Mesothelial cell of epicardium (in vitro differentiated cells): ENCODE data around the gene MYH14. TPM values are rescaled to one million over a fixed set of nuclear protein-coding genes. Genes with fewer than 3 reads are reported as not detected.

Source experiments
- DNase-seq, 2 experiments: peaks; one replicate each; pipeline ENCODE4 v3.0.0; 2021; ENCODE audit warnings: low spot score in 2 of 2; ENCODE audit not compliant: unreplicated experiment in 2 of 2
- H3K27ac Mint-ChIP-seq: 2 replicates; pipeline ENCODE4 v1.8.0; 2021; ENCODE audit warnings: mixed read lengths
- H3K27me3 Mint-ChIP-seq: 2 replicates; pipeline ENCODE4 v1.8.0; 2021; ENCODE audit warnings: low read depth, mixed read lengths
- H3K36me3 Mint-ChIP-seq: 2 replicates; pipeline ENCODE4 v1.8.0; 2021; ENCODE audit warnings: mixed read lengths
- H3K4me1 Mint-ChIP-seq: 2 replicates; pipeline ENCODE4 v1.8.0; 2021; ENCODE audit warnings: mixed read lengths
- H3K4me3 Mint-ChIP-seq: 2 replicates; pipeline ENCODE4 v1.8.0; 2021; ENCODE audit warnings: mild to moderate bottlenecking, moderate library complexity, mixed read lengths
- H3K9me3 Mint-ChIP-seq: 2 replicates; pipeline ENCODE4 v1.8.0; 2021; ENCODE audit warnings: mixed read lengths
- CTCF ChIP-seq: fragments of 200-600 bp; sonication (generic); IDR thresholded peaks from one replicate; pipeline ENCODE4 v1.5.0; 2021; ENCODE audit warnings: antibody characterized with exemption; ENCODE audit not compliant: unreplicated experiment
- total RNA-seq: library from RNA; stranded (reverse); gene quantifications from 3 replicates; pipeline ENCODE4 v1.2.1, GENCODE V29; 2021

Gene MYH14
- total RNA-seq, 1 donor from 2014 or later: 52.3 TPM

DNA sequence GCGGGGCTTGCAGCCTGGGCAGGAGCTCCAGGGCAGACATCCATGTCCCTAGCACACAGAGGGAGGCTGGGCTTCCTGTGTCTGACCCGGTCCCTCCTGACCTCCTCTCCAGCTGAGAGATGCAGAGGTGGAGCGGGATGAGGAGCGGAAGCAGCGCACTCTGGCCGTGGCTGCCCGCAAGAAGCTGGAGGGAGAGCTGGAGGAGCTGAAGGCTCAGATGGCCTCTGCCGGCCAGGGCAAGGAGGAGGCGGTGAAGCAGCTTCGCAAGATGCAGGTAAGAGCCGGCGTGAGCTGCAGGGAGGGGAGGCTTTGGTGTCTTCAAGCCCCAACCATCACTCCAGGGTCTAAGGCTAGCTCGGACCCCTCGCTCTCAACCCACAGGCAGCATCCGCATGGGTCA lies 87.4 kb downstream of the MYH14 start:
- H3K36me3 Mint-ChIP-seq: peaks cover 45% of the 10 kb centered on the region
- no peak for DNase-seq
- H3K4me3 Mint-ChIP-seq: no peak overlapping the region
- H3K27ac Mint-ChIP-seq: no peak overlapping the region
- no peaks in the 10 kb centered on the region for H3K4me1 Mint-ChIP-seq
- peaks cover 4% of the 10 kb centered on the region for H3K27me3 Mint-ChIP-seq
- H3K9me3 Mint-ChIP-seq: peaks cover 13% of the 10 kb centered on the region
- TF ChIP-seq CTCF: no peak

- H3K27ac Mint-ChIP-seq: no peak overlapping the region
- H3K9me3 Mint-ChIP-seq: peaks cover 7% of the 10 kb centered on the region
- TF ChIP-seq CTCF: no peak
- DNase-seq: no peak
- peaks cover 4% of the 10 kb centered on the region for H3K27me3 Mint-ChIP-seq
- no peaks in the 10 kb centered on the region for H3K4me1 Mint-ChIP-seq
- peaks cover 33% of the 10 kb centered on the region for H3K36me3 Mint-ChIP-seq
- no peak overlapping the region for H3K4me3 Mint-ChIP-seq
Measured at GRCh38 chr19:50292216-50292827, 88.9 kb downstream of the MYH14 start.

DNA sequence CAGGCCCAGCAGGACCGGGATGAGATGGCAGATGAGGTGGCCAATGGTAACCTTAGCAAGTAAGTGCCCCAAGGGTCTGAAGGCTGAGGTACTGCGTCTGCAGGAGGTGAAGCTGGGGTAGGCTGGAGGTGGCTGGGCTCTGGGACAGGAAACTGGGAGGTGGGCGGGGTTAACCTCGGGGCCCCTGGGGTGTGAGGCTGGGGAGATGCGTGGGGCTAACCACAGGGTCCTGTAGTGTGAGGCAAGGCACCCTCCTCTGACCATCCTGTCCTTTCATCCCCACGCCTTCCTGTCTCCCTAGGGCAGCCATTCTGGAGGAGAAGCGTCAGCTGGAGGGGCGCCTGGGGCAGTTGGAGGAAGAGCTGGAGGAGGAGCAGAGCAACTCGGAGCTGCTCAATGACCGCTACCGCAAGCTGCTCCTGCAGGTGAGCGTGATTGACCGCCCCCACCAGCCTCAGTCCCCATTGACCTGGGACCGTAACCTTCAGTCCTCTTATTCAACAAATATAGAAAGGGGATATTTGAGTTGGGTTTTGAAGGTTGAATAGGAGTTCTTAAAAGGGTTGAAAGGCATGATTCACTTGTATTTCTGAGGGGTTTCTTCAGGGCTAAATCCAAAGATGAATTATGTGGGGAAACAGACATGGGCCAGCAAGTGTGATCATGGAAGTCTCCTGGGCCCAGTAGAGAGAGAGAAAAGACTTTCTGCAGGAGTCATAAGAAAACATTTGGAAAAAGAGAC lies 90.0 kb downstream of the MYH14 start:
- H3K4me1 Mint-ChIP-seq: no peaks in the 10 kb centered on the region
- no peak for TF ChIP-seq CTCF
- DNase-seq: no peak
- peaks cover 22% of the 10 kb centered on the region for H3K36me3 Mint-ChIP-seq
- no peak overlapping the region for H3K27ac Mint-ChIP-seq
- no peak overlapping the region for H3K4me3 Mint-ChIP-seq
- H3K27me3 Mint-ChIP-seq: peaks cover 4% of the 10 kb centered on the region
- H3K9me3 Mint-ChIP-seq: no peaks in the 10 kb centered on the region

DNA sequence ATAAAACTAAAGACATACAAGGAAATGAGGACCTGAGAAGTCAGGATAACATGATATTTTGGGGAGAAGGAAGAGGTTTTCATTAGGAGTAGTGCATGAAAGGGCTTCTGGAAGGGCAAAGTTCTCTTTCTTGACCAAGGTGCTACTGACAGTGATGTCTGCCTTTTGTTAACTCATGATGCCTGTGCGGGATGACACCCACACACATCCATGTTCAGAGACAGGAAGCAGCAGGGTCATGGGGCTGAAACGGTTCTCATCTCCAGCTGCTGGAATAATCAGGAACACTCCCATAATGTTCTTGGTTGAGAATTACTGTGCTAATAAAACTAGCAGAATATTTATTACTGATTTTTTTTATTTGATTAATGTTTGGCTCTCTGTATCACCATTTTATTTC lies 96.6 kb downstream of the MYH14 start:
- Mint-ChIP-seq H3K4me1 (no peaks in the 10 kb centered on the region), H3K9me3 (peaks cover 3% of the 10 kb centered on the region), H3K36me3 (peaks cover 17% of the 10 kb centered on the region), H3K4me3 (no peak overlapping the region), H3K27me3 (peaks cover 6% of the 10 kb centered on the region), H3K27ac (no peak overlapping the region)
- TF ChIP-seq CTCF: no peak
- no peak for DNase-seq

- peaks cover 10% of the 10 kb centered on the region for H3K27me3 Mint-ChIP-seq
- H3K27ac Mint-ChIP-seq: no peak overlapping the region
- peaks cover 3% of the 10 kb centered on the region for H3K9me3 Mint-ChIP-seq
- peaks cover 17% of the 10 kb centered on the region for H3K36me3 Mint-ChIP-seq
- H3K4me1 Mint-ChIP-seq: no peaks in the 10 kb centered on the region
- no peak for DNase-seq
- no peak for TF ChIP-seq CTCF
- no peak overlapping the region for H3K4me3 Mint-ChIP-seq
Measured at GRCh38 chr19:50300814-50301606, 97.6 kb downstream of the MYH14 start.
